HuH-7.5 (cell line): ENCODE data around the gene GALNT15.
A peak's percentile ranks its signal among the peaks of the same experiment; 100 is the strongest.

Experiments used
- DNase-seq: peaks from one replicate; pipeline ENCODE4 v3.0.0; 2011; ENCODE audit warnings: low spot score

The GALNT15 gene

GRCh38 chr3:16227566-16227965 lies 53.1 kb downstream of the GALNT15 start:
- no peak for DNase-seq

GRCh38 chr3:16229681-16230080 lies 55.2 kb downstream of the GALNT15 start:
- DNase-seq: no peak

DNA sequence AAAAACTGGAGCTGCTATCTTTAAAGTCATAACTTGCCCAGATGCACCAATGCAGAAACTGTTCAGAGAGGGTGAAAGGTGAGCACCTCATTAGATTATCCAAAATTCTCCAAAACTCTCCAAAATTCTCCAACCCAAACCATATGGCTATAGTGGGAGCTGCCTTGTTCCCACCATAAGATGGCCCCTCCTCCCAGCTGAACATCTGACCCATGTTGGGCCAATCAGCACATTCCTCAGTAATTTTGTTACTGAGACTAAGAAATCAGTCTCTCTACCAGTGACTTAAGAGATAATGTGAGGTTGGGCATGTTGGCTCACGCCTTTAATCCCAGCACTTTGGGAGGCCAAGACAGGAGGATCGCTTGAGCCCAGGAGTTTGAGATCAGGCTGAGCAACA lies 57.5 kb downstream of the GALNT15 start:
- DNase-seq: no peak

DNA sequence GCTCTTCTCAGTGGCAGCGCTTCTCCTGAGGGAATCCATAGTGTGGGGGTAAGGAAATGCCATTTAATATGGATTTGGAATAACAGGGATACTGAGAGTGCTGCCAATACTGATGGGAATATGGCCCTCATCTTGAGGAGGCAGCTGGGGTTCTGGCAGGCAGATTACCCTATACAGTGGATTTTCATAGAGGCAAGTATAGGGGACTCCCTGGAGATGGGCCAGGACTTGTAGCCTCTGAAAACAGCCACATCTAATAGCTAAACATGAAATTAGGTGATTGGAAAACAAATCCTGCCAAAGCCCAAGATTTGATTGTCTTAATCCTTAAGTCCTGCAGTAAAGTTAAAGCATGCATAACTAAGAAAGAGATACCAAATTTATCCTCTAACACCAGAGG lies 59.3 kb downstream of the GALNT15 start:
- DNase-seq: no peak

DNA sequence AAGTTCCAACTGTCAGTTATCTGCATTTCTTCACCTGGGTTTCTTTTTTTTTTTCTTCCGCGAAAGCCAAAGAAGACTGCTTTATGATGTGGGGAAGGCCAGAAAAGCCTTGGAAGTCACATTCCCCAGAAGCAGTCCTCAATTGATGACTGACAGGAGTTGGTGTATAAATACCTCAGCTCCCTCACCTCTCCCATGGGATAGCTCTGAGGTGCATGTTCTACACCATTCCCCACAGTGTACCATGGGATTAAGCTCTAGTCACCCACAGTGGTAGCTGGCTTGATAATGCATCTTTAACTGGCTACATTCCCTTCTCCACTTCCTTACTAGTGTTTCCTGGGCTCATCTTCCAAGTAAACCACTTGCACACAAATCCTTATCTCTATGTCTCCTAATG lies 59.8 kb downstream of the GALNT15 start:
- DNase-seq: no peak

GRCh38 chr3:16236030-16236639 lies 61.7 kb downstream of the GALNT15 start:
- DNase-seq: no peak

GRCh38 chr3:16236856-16237393 lies 62.4 kb downstream of the GALNT15 start:
- DNase-seq: no peak

DNA sequence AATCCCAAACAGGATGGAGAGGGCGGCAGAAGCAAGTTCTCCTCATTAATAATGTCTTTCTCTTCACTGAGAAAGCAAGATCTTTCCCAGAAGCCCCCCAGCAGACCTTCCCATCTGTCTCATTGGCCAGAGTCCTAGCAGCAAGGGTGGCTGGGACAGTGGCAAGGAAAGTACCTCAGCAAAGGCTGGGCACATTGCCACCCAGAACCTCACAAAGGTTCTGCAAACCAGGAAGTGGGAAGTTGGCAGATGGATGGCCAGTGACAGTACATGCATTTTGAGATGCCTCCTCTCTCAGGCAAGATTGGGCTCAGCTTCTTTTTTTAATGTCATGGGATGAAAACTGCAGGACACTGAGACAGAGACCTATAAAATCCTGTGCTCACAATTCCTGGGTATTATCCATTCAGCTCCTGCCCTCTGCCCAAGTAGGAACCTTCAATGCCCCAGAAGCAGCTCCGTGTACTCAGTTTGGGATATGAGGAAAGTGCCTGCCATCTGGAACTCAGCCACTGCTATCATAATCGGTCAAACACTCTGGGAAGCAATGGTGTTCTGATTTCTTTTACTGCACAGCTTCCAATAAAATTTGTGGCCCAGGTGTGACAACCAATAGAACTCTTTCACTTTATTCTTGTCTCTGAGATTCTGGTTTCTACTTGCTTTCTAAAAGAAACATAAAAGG lies 64.7 kb downstream of the GALNT15 start:
- no peak for DNase-seq

DNA sequence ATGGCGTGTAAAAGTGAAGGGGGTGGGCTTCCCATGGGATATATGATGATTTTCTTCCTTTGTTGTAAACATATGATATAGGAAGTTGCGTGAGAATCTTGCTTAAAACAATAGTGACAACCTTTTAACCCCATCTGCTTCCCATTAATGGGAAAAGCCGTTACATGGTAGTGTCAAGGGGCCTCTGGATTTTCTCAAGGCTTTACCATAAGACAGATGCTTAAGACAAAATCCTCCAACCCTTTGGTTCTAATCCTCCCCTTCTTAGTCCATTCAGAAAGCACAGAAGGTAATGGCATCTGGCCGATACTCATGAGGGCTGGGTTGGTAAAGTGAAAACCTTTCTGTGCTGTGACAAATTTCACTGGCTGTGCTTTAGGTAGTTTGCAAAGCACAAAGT lies 65.3 kb downstream of the GALNT15 start:
- DNase-seq: no peak

DNA sequence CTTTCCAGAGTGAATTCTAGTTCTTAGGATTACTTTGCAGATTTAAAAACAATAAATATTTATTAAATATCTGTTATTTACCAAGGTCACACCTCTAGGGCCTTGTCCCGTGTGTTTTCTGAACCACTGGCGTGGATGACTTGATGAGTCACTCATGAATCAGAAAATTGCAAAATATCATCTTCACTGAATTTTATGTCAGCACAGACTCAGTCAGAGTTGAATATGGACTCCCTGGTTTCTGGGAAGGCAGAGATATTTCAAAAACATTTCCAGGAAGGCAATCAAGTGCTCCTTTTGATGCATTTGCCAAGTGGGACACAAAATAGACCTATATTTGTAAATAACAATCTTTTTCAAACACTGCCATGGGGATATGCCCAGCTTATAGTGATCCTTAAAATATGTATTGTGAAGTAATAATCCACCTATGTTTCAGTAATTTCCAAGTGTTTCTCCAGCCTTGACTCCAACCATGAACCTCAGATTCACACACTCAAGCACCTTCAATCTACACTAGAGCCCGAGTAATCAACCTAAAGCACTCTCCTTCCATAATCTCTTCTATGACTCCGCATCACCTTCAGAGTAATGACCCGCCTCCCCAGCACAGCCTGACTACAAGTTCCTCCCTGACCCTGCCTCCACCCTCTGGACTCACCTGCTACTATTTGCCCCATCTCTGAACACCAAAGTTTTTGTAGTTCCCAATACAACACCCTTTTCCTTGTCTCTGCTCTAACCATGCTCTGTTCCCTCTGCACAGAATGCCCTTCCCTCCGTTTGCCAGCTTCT lies 65.9 kb downstream of the GALNT15 start:
- no peak for DNase-seq

- no peak for DNase-seq
These were observed 66.7 kb downstream of the GALNT15 start for GRCh38 chr3:16241225-16241624.

- no peak for DNase-seq
These were observed 67.7 kb downstream of the GALNT15 start for GRCh38 chr3:16242177-16242576.

DNA sequence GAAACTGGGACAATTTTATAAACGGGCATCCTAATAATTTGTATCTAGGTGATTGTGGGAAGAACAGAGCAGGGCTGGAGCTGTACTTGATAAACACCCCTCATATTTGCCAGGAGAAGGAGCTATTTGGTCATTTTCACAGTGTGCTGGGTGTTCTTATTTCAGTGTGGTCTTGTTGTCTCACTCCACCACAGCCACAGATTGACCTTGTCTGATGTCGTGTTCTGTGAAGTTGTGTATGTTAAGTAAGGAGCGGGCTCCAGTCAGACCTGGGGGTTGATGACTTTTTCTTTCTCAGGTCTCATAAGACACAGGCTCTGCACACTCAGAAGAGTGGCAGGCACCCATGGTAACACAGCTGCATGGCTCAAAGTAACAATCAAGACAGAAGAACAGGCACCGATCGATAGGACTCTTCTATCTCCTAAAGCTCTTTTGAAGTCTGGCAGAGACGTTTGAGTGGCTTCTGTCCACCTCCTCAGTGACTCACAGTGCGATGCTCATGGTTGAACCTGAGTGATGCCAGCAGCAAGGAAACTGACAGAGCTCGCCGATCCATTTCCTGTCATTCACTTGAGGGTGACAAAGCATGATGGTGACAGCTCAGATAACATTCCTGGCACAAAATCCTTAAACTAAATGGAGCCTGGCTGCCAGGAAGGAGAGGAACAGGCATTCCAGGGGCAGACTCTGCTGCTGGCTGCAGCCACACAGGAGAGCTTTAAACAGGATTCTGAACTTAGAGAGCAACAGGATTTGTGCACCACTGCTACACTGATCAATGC lies 69.4 kb downstream of the GALNT15 start:
- DNase-seq: no peak

DNA sequence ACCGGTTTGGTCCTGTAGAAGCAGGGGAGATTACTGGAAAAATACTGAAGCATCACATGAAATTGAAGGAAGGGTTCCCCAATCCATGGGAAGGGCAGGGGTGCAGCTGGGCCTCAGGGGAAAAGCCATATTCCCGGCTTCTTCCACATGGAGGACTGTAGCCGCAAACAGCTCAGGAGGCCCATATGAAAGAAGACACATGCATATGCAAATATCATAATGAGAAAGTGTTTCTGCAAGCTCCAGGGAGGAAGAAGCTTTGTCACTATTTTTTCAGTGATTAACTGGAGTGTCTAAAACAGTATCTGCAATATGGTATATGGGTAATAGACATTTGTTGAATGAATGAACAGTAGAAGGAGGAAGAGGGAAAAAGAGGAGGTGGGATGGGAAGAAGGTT lies 71.1 kb downstream of the GALNT15 start:
- no peak for DNase-seq

GRCh38 chr3:16247282-16248061 lies 73.0 kb downstream of the GALNT15 start:
- DNase-seq: peak; percentile 71

GRCh38 chr3:16248556-16248955 lies 74.1 kb downstream of the GALNT15 start:
- no peak for DNase-seq

- DNase-seq: peak; percentile 28
These were observed 74.9 kb downstream of the GALNT15 start for GRCh38 chr3:16249336-16249735.

GRCh38 chr3:16249886-16250285 lies 75.4 kb downstream of the GALNT15 start:
- no peak for DNase-seq

GRCh38 chr3:16251316-16252085 lies 77.0 kb downstream of the GALNT15 start:
- DNase-seq: no peak

GRCh38 chr3:16252243-16252978 lies 77.9 kb downstream of the GALNT15 start:
- peak; percentile 55 for DNase-seq
